Gastroesophageal sphincter (tissue), 4 donors: ENCODE data around the gene B3GAT1. TPM values are rescaled to one million over a fixed set of nuclear protein-coding genes. Genes with fewer than 3 reads are reported as not detected.

Experiments
- ATAC-seq: fragments of 150-250 bp; one replicate; pipeline ENCODE4 v1.9.1; 2016; ENCODE audit warnings: mild to moderate bottlenecking, moderate library complexity
- H3K27ac ChIP-seq, 4 donors: fragments of 200-600 bp; sonication (generic) in 3 of 4; 1 replicate in 3 of 4; 2 replicates in 1 of 4; pipeline ENCODE4 v1.5.1; 2016 to 2019
- H3K27me3 ChIP-seq: fragments of 200-600 bp; sonication (generic); one replicate; pipeline ENCODE4 v1.5.1; 2019
- H3K36me3 ChIP-seq, 2 donors: fragments of 200-600 bp; sonication (generic); one replicate each; pipeline ENCODE4 v1.5.1; 2019; ENCODE audit warnings: control low read depth in 1 of 2
- H3K4me1 ChIP-seq, 3 donors: fragments of 200-600 bp; sonication (generic); 1 replicate in 2 of 3; 2 replicates in 1 of 3; pipeline ENCODE4 v1.5.1; 2016 to 2019; ENCODE audit warnings: control low read depth in 2 of 3
- H3K4me3 ChIP-seq, 2 donors: fragments of 200-600 bp; sonication (generic); one replicate each; pipeline ENCODE4 v1.5.1; 2019; ENCODE audit warnings: mild to moderate bottlenecking in 1 of 2, moderate library complexity in 1 of 2
- H3K9me3 ChIP-seq, 3 donors: fragments of 200-600 bp; sonication (generic); one replicate each; pipeline ENCODE4 v1.5.1; 2017 to 2019; ENCODE audit warnings: control low read depth in 2 of 3
- CTCF ChIP-seq, 4 experiments: fragments of 200-600 bp in 2 of 4; fragments of 450-650 bp in 2 of 4; sonication (generic) in 1 of 4; IDR thresholded peaks; one replicate each; pipeline ENCODE4 v1.5.1; 2017 to 2019; ENCODE audit warnings: antibody characterized with exemption in 4 of 4, mild to moderate bottlenecking in 2 of 4, moderate library complexity in 2 of 4
- EP300 ChIP-seq: sonication (generic); formaldehyde crosslinking; IDR thresholded peaks from one replicate; pipeline ENCODE4 v1.6.1; 2017; ENCODE audit warnings: antibody characterized with exemption, mild to moderate bottlenecking
- POLR2A ChIP-seq, 2 donors: fragments of 450-650 bp; IDR thresholded peaks; one replicate each; pipeline ENCODE4 v1.6.1; 2017; ENCODE audit warnings: antibody characterized with exemption in 2 of 2, mild to moderate bottlenecking in 2 of 2, moderate library complexity in 1 of 2
- POLR2AphosphoS5 ChIP-seq: sonication (generic); formaldehyde crosslinking; IDR thresholded peaks from one replicate; pipeline ENCODE4 v1.6.1; 2017; ENCODE audit warnings: antibody characterized with exemption
- WGBS, 2 donors: methylation state at CpG; one replicate each; pipeline ENCODE4 v1.1.5; 2018; ENCODE audit warnings: low coverage in 1 of 2; 5-methylcytosine and 5-hydroxymethylcytosine counted together
- total RNA-seq, 4 donors: library from RNA; depleted of rRNA; stranded (reverse); fragments of >200 nt; gene quantifications; one replicate each; pipeline ENCODE4 v1.1.0, GENCODE V29; 2016

The B3GAT1 gene
- total RNA-seq, 4 donors from 2014 or later: 0.08 to 0.52 (median 0.29) TPM

- TF ChIP-seq CTCF (IDR thresholded peaks at IDR 0.05) (no peak), POLR2A (IDR thresholded peaks at IDR 0.05) (no peak)
- H3K27ac ChIP-seq: no peak overlapping the region
- no peaks in the 10 kb centered on the region for H3K36me3 ChIP-seq
- H3K4me3 ChIP-seq: no peak overlapping the region
- no peaks in the 10 kb centered on the region for H3K9me3 ChIP-seq
- no peak for ATAC-seq
- no peaks in the 10 kb centered on the region for H3K27me3 ChIP-seq
- 73 to 77% methylated on average over 5 of the region's 5 CpGs for WGBS, 2 donors
- peaks cover 0 to 6% (median 0%) of the 10 kb centered on the region in 3 donors for H3K4me1 ChIP-seq
Measured at GRCh38 chr11:134355656-134356055, 56.4 kb downstream of the B3GAT1 start.

GRCh38 chr11:134355136-134355535, 56.9 kb downstream of the B3GAT1 start:
- no peak for ATAC-seq
- TF ChIP-seq POLR2A (IDR thresholded peaks at IDR 0.05) (no peak), POLR2AphosphoS5 (no peak), EP300 (no peak), CTCF (IDR thresholded peaks at IDR 0.05) (no peak)
- Histone ChIP-seq H3K4me1 (peaks cover 0 to 2% (median 0%) of the 10 kb centered on the region in 3 donors), H3K36me3 (no peaks in the 10 kb centered on the region), H3K27ac (no peak overlapping the region), H3K4me3 (no peak overlapping the region), H3K27me3 (no peaks in the 10 kb centered on the region), H3K9me3 (no peaks in the 10 kb centered on the region)
- 35 to 70% methylated on average over 2 of the region's 2 CpGs for WGBS, 2 donors

DNA sequence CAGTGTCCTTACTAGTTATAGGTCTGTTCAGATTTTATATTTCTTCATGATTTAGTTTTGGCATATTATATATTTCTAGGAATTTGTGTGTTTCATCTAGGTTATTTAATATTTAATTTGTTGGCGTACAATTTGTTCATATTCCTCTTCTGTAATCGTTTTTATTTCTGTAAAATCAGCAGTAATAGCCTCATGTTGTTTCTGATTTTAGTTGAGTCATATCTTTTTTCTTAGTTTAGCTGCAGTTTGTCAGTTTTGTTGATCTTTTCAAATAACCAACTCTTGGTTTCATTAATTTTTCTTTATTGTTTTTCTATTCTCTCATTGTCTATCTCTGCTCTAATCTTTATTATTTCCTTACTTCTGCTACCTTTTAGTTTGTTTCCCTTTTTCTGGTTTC, 59.9 kb downstream of the B3GAT1 start:
- ATAC-seq: no peak
- H3K27me3 ChIP-seq: no peaks in the 10 kb centered on the region
- H3K36me3 ChIP-seq: no peaks in the 10 kb centered on the region
- no peak overlapping the region for H3K4me3 ChIP-seq
- no peak for TF ChIP-seq EP300
- TF ChIP-seq POLR2A (IDR thresholded peaks at IDR 0.05): no peak
- no peak for TF ChIP-seq CTCF (IDR thresholded peaks at IDR 0.05)
- TF ChIP-seq POLR2AphosphoS5: no peak
- no peak overlapping the region for H3K27ac ChIP-seq
- H3K9me3 ChIP-seq: no peaks in the 10 kb centered on the region
- H3K4me1 ChIP-seq: no peaks in the 10 kb centered on the region
- 72 to 79% methylated on average over 2 of the region's 2 CpGs for WGBS, 2 donors

- Histone ChIP-seq H3K27me3 (no peaks in the 10 kb centered on the region), H3K27ac (no peak overlapping the region), H3K36me3 (no peaks in the 10 kb centered on the region), H3K9me3 (no peaks in the 10 kb centered on the region), H3K4me1 (no peaks in the 10 kb centered on the region), H3K4me3 (no peak overlapping the region)
- ATAC-seq: no peak
- WGBS, 2 donors: 83 to 90% methylated on average over 3 to 9 of the region's 9 CpGs
- no peak for TF ChIP-seq POLR2AphosphoS5
- TF ChIP-seq CTCF (IDR thresholded peaks at IDR 0.05): no peak
- TF ChIP-seq POLR2A (IDR thresholded peaks at IDR 0.05): no peak
- TF ChIP-seq EP300: no peak
Measured at GRCh38 chr11:134350381-134350780, 61.7 kb downstream of the B3GAT1 start.

GRCh38 chr11:134349802-134350355, 62.2 kb downstream of the B3GAT1 start:
- peaks cover 1% of the 10 kb centered on the region for H3K27me3 ChIP-seq
- no peaks in the 10 kb centered on the region for H3K9me3 ChIP-seq
- TF ChIP-seq EP300 (no peak), POLR2AphosphoS5 (no peak), CTCF (IDR thresholded peaks at IDR 0.05) (no peak), POLR2A (IDR thresholded peaks at IDR 0.05) (no peak)
- WGBS, 2 donors: no CpG with 5 or more reads among the region's 10 CpGs
- H3K27ac ChIP-seq: no peak overlapping the region
- H3K4me1 ChIP-seq: no peaks in the 10 kb centered on the region
- no peaks in the 10 kb centered on the region for H3K36me3 ChIP-seq
- ATAC-seq: no peak
- H3K4me3 ChIP-seq: no peak overlapping the region
